Measurements from ENCODE around the gene ZFYVE19. TPM values are rescaled to one million over a fixed set of nuclear protein-coding genes. Genes with fewer than 3 reads are reported as not detected.

The ZFYVE19 gene
- total RNA-seq, 2 experiments from 2014 or later = 28.2 TPM

DNA sequence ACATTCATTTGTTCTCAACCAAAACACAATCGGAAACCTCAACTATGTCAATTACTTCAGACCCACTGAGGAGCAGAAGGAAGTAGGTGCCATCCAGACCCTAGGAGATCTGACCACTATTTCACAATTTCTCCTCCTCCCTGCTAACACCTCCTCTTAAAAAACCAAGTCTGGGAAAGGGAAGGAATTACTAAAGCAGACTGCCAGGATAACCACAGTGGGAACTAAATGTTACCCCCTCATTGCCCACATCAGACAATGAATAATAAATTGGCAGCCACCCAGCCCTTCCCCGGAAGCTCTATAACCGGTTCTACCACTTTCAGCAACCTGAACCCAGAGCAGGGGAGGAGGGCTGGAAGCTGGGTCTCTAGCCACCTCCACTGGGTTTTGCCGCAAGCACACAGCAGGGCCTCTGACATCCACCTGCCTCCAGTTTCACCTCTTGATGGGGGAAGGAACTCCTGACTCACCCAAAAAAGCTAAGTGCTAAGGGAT lies 19.5 kb upstream of the ZFYVE19 start:
- H3K4me3 Mint-ChIP-seq = no peak overlapping the region
- no peaks in the 10 kb centered on the region for H3K36me3 Mint-ChIP-seq
- CTCF ChIA-PET = interaction anchor here (0.8 to 5.4 kb wide), 5 partner anchors 9 to 198 kb away, joined by 3 to 24 read pairs (median 4); partner anchors contain the start of gene VPS18
- peaks cover 22% of the 10 kb centered on the region for H3K4me1 Mint-ChIP-seq
- no peaks in the 10 kb centered on the region for H3K9me3 Mint-ChIP-seq (ENCODE audit: low read depth)
- peak overlapping the region; percentile 76 for H3K27ac Mint-ChIP-seq
- peak; percentile 45 for ATAC-seq
- DNase-seq = peak; percentile 67
- no peaks in the 10 kb centered on the region for H3K27me3 Mint-ChIP-seq

DNA sequence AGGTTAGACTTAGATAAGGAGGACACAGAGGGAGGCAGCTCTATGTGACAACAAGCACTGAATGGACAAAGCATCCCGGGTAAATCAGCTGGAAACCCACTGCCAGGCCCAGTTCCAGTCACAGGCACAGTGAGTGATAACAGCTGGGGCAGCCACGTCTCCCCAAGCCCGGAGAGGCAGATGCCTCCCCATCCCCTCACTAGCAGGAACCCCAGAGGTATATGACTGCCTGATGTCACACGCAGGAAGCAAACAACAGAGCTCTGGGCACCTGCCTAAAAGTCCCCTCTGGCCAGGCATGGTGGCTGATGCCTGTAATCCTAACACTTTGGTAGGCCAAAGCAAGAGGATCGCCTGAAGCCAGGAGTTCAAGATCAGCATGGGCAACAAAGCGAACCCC lies 18.9 kb upstream of the ZFYVE19 start:
- Mint-ChIP-seq H3K4me3 (no peak overlapping the region), H3K27ac (peak overlapping the region; percentile 76), H3K36me3 (peaks cover 2% of the 10 kb centered on the region), H3K4me1 (peaks cover 20% of the 10 kb centered on the region), H3K9me3 (ENCODE audit: low read depth) (no peaks in the 10 kb centered on the region), H3K27me3 (no peaks in the 10 kb centered on the region)
- ATAC-seq = peak; percentile 50
- no peak for DNase-seq
- CTCF ChIA-PET = interaction anchor here (0.7 to 5.4 kb wide), 6 partner anchors 9 to 199 kb away, joined by 3 to 24 read pairs (median 4); partner anchors contain the start of gene VPS18

DNA sequence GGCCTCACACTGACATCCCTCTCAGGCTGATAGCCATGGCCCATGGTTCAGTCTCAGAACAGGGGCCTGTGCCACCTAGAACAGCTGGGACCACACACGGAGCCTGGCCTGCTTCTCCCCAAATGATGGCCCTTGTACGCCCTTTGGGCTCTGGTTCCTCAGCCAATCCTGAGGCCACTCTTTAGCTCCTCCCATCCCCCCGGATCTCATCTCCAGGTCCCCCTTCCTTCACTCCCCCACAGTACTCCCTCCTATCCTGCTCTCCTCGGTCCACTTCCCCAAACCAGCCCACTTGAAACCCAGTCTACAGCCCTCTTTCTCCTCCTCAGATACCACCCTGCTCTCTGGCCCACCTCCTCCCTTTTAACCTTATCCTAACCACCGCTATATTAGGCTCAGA lies 17.8 kb upstream of the ZFYVE19 start:
- DNase-seq = no peak
- CTCF ChIA-PET = interaction anchor here (5.4 kb wide), 1 partner anchor 106 kb away, joined by 24 read pairs; the partner anchor contains the start of gene VPS18
- no peak for ATAC-seq
- H3K4me3 Mint-ChIP-seq = no peak overlapping the region
- H3K27ac Mint-ChIP-seq = no peak overlapping the region
- H3K9me3 Mint-ChIP-seq (ENCODE audit: low read depth) = no peaks in the 10 kb centered on the region
- peaks cover 2% of the 10 kb centered on the region for H3K36me3 Mint-ChIP-seq
- no peaks in the 10 kb centered on the region for H3K27me3 Mint-ChIP-seq
- H3K4me1 Mint-ChIP-seq = peaks cover 28% of the 10 kb centered on the region

- Mint-ChIP-seq H3K27me3 (no peaks in the 10 kb centered on the region), H3K4me1 (peaks cover 28% of the 10 kb centered on the region), H3K9me3 (ENCODE audit: low read depth) (no peaks in the 10 kb centered on the region), H3K4me3 (no peak overlapping the region), H3K27ac (no peak overlapping the region), H3K36me3 (peaks cover 2% of the 10 kb centered on the region)
- CTCF ChIA-PET = interaction anchor here (0.7 kb wide), 2 partner anchors 17 to 230 kb away, joined by 3 read pairs; partner anchors contain the start of gene ZFYVE19
- ATAC-seq (no peak), DNase-seq (no peak)
These were observed 16.9 kb upstream of the ZFYVE19 start for GRCh38 chr15:40789999-40790398.

DNA sequence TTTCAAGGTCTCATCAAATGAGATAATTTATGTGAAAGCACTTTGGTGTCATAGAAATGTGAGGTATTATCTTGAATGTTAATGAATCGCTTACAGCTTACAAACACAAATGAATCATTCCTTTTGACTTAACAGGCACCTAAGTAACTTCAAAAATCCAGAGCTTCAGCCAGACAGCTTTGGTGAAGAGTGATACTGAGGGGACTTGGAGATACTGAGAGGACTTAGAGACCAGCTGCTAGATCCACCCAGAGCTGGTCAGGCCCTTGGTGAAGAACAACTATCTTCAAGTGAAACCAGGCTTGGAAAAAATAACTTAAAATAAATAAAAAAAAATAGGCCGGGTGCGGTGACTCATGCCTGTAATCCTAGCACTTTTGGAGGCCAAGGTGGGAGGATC lies 16.2 kb upstream of the ZFYVE19 start:
- Mint-ChIP-seq H3K27ac (no peak overlapping the region), H3K9me3 (ENCODE audit: low read depth) (no peaks in the 10 kb centered on the region)

GRCh38 chr15:40792394-40792793 lies 14.5 kb upstream of the ZFYVE19 start:
- peaks cover 2% of the 10 kb centered on the region for H3K36me3 Mint-ChIP-seq
- H3K27ac Mint-ChIP-seq = no peak overlapping the region
- DNase-seq = no peak
- H3K4me3 Mint-ChIP-seq = no peak overlapping the region
- no peaks in the 10 kb centered on the region for H3K9me3 Mint-ChIP-seq (ENCODE audit: low read depth)
- ATAC-seq = no peak
- CTCF ChIA-PET = no interaction called here
- no peaks in the 10 kb centered on the region for H3K27me3 Mint-ChIP-seq
- H3K4me1 Mint-ChIP-seq = peaks cover 21% of the 10 kb centered on the region

More for the DNA sequence above, 16.2 kb upstream of the ZFYVE19 start:
- DNase-seq (no peak), ATAC-seq (no peak)
- Mint-ChIP-seq H3K36me3 (peaks cover 2% of the 10 kb centered on the region), H3K4me3 (no peak overlapping the region), H3K4me1 (peaks cover 28% of the 10 kb centered on the region), H3K27me3 (no peaks in the 10 kb centered on the region)
- CTCF ChIA-PET = no interaction called here

DNA sequence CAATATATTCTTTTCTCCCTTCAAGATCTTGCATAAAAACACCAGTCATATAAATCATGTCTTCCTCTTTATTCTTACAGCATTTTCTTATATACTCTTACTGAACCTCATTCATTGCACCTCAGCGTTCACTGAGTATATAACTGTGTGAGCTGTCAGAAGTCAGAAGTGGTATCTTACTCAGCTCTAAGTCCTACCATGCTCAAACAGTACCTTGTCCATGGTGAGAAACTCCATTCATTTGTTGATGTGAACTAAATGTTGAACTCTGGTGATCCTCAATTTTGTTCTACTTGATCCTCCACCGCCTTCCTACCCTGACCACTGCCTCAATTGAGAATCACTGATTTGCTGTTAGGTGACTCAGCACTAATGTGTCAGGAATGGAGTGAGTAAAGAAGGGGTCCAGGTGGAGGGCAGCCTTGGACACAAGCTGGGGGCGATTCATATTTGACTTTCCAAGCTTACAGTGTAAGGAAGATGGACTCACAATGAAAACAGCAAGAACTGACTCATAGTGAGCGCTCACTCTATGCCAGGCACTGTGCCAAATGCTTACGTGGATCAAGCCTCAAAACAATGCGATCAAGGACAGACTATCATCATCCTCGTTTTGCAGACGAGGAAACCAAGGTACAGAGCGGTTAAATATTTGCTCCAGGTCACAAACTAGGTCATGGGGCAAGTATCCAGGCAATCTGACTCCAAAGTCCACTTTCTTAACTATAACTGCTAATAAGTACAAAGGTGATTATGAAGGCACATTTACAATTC lies 13.5 kb upstream of the ZFYVE19 start:
- CTCF ChIA-PET = no interaction called here
- no peaks in the 10 kb centered on the region for H3K9me3 Mint-ChIP-seq (ENCODE audit: low read depth)
- peaks cover 16% of the 10 kb centered on the region for H3K4me1 Mint-ChIP-seq
- peaks cover 6% of the 10 kb centered on the region for H3K36me3 Mint-ChIP-seq
- no peak overlapping the region for H3K27ac Mint-ChIP-seq
- no peak overlapping the region for H3K4me3 Mint-ChIP-seq
- DNase-seq (no peak), ATAC-seq (peak; percentile 47)
- H3K27me3 Mint-ChIP-seq = no peaks in the 10 kb centered on the region

DNA sequence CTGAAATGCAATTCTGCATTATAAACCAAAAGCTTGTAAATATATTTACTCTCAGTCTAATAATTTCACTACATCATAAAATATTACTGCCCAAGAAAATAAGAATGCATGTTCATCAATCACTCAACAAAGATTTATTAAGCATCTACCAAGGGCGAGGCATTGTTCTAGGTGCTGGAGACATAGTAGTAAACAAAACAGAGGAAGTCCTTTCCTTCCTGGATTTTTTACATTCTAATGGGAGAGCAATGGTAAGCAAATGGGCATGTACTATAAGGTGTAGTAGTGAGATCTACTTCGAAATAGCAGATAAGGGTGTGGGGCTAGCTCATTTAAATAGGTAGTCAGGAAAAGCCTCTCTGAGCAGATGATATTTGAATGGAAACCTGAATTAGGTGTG lies 10.8 kb upstream of the ZFYVE19 start:
- no peak overlapping the region for H3K27ac Mint-ChIP-seq
- no peaks in the 10 kb centered on the region for H3K9me3 Mint-ChIP-seq (ENCODE audit: low read depth)
- no peak overlapping the region for H3K4me3 Mint-ChIP-seq
- ATAC-seq = no peak
- H3K27me3 Mint-ChIP-seq = no peaks in the 10 kb centered on the region
- peaks cover 8% of the 10 kb centered on the region for H3K36me3 Mint-ChIP-seq
- DNase-seq = no peak
- CTCF ChIA-PET = no interaction called here
- peaks cover 16% of the 10 kb centered on the region for H3K4me1 Mint-ChIP-seq

GRCh38 chr15:40796512-40796911 lies 10.4 kb upstream of the ZFYVE19 start:
- no peaks in the 10 kb centered on the region for H3K9me3 Mint-ChIP-seq (ENCODE audit: low read depth)
- ATAC-seq (no peak), DNase-seq (no peak)
- CTCF ChIA-PET = interaction anchor here (1.1 kb wide), 1 partner anchor 117 kb away, joined by 4 read pairs; no protein-coding TSS in a partner anchor
- no peaks in the 10 kb centered on the region for H3K27me3 Mint-ChIP-seq
- no peak overlapping the region for H3K27ac Mint-ChIP-seq
- H3K4me1 Mint-ChIP-seq = peaks cover 17% of the 10 kb centered on the region
- H3K36me3 Mint-ChIP-seq = peaks cover 10% of the 10 kb centered on the region
- H3K4me3 Mint-ChIP-seq = no peak overlapping the region

- H3K27ac Mint-ChIP-seq = peak overlapping the region; percentile 11
- peaks cover 12% of the 10 kb centered on the region for H3K36me3 Mint-ChIP-seq
- DNase-seq (no peak), ATAC-seq (no peak)
- CTCF ChIA-PET = no interaction called here
- peaks cover 16% of the 10 kb centered on the region for H3K4me1 Mint-ChIP-seq
- no peaks in the 10 kb centered on the region for H3K27me3 Mint-ChIP-seq
- no peaks in the 10 kb centered on the region for H3K9me3 Mint-ChIP-seq (ENCODE audit: low read depth)
- no peak overlapping the region for H3K4me3 Mint-ChIP-seq
These were observed 7.4 kb upstream of the ZFYVE19 start for GRCh38 chr15:40799523-40799922.

GRCh38 chr15:40803076-40803475 lies 3.8 kb upstream of the ZFYVE19 start:
- no peak for ATAC-seq
- Mint-ChIP-seq H3K27me3 (no peaks in the 10 kb centered on the region), H3K9me3 (ENCODE audit: low read depth) (no peaks in the 10 kb centered on the region), H3K4me1 (peaks cover 24% of the 10 kb centered on the region), H3K27ac (no peak overlapping the region), H3K4me3 (no peak overlapping the region), H3K36me3 (peaks cover 14% of the 10 kb centered on the region)
- CTCF ChIA-PET = interaction anchor here (0.6 to 2.5 kb wide), 3 partner anchors 89 to 95 kb away, joined by 3 to 5 read pairs (median 4); partner anchors contain the start of gene VPS18
- no peak for DNase-seq

DNA sequence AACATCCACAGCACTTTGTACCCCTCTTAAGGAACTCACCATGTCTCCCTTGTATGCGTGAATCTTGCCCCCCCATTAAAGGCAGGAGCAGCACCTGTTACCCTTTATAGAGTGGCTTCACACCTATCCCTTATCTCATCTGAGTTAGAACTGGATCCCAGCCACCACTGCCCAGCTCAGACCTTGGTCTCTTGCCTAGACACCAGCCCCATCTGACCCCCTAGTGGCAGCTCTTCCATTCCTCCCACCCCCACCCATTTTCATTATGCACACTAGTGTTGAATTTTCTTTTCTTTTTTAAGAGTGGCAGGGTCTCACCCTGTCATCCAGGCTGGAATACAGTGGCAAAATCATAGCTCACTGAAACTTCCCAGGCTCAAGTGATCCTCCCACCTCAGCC lies 3.2 kb upstream of the ZFYVE19 start:
- Mint-ChIP-seq H3K4me1 (peaks cover 27% of the 10 kb centered on the region), H3K27me3 (no peaks in the 10 kb centered on the region), H3K36me3 (peaks cover 11% of the 10 kb centered on the region), H3K4me3 (no peak overlapping the region), H3K9me3 (ENCODE audit: low read depth) (no peaks in the 10 kb centered on the region), H3K27ac (no peak overlapping the region)
- ATAC-seq (no peak), DNase-seq (no peak)
- CTCF ChIA-PET = interaction anchor here (0.6 to 2.5 kb wide), 5 partner anchors 21 to 96 kb away, joined by 3 to 5 read pairs (median 3); partner anchors contain the start of gene VPS18

GRCh38 chr15:40806672-40807027 lies 239 bp upstream of the ZFYVE19 start:
- DNase-seq = no peak
- Mint-ChIP-seq H3K36me3 (peaks cover 11% of the 10 kb centered on the region), H3K4me1 (peaks cover 26% of the 10 kb centered on the region), H3K4me3 (peak overlapping the region; percentile 84), H3K27ac (peak overlapping the region; percentile 93), H3K27me3 (no peaks in the 10 kb centered on the region), H3K9me3 (ENCODE audit: low read depth) (no peaks in the 10 kb centered on the region)
- ATAC-seq = no peak
- CTCF ChIA-PET = interaction anchor here (0.5 to 3.0 kb wide), 5 partner anchors 17 to 112 kb away, joined by 3 to 16 read pairs (median 3); partner anchors contain the start of genes RAD51 and VPS18

Measured in activated CD8-positive, alpha-beta memory T cell treated with anti-CD3 and anti-CD28 coated beads, Interleukin-2, amount 10 ng/mL, durations not matched to agents 7 days and 5 days (primary cell).